Measurements from ENCODE around the gene MRPL52.
"Not testable (repeated sequence)": the region's sequence is repeated elsewhere in the genome, so short reads cannot be mapped to it uniquely, and the experiment has no call there.

The MRPL52 gene

GRCh38 chr14:22837750-22838538 lies 8.3 kb downstream of the MRPL52 start:
- no peak for DNase-seq (ENCODE audit: low read depth in 1 of 2, low spot score in 1 of 2)

GRCh38 chr14:22838631-22839041 lies 8.9 kb downstream of the MRPL52 start:
- DNase-seq (ENCODE audit: low read depth in 1 of 2, low spot score in 1 of 2) = no peak

- DNase-seq (ENCODE audit: low read depth in 1 of 2, low spot score in 1 of 2) = no peak
Measured at GRCh38 chr14:22839159-22839779, 9.6 kb downstream of the MRPL52 start.

- no peak for DNase-seq (ENCODE audit: low read depth in 1 of 2, low spot score in 1 of 2)
Measured at GRCh38 chr14:22841311-22841710, 11.6 kb downstream of the MRPL52 start.

GRCh38 chr14:22841769-22842168 lies 12.1 kb downstream of the MRPL52 start:
- DNase-seq (ENCODE audit: low read depth in 1 of 2, low spot score in 1 of 2) = no peak

- DNase-seq (ENCODE audit: low read depth in 1 of 2, low spot score in 1 of 2) = no peak
Measured at GRCh38 chr14:22842211-22843122, 12.8 kb downstream of the MRPL52 start.

- no peak for DNase-seq (ENCODE audit: low read depth in 1 of 2, low spot score in 1 of 2)
Measured at GRCh38 chr14:22843123-22843925, 13.6 kb downstream of the MRPL52 start.

- no peak for DNase-seq (ENCODE audit: low read depth in 1 of 2, low spot score in 1 of 2)
Measured at GRCh38 chr14:22844221-22845102, 14.8 kb downstream of the MRPL52 start.

GRCh38 chr14:22845103-22845394 lies 15.4 kb downstream of the MRPL52 start:
- no peak for DNase-seq (ENCODE audit: low read depth in 1 of 2, low spot score in 1 of 2)

GRCh38 chr14:22845821-22846625 lies 16.3 kb downstream of the MRPL52 start:
- DNase-seq (ENCODE audit: low read depth in 1 of 2, low spot score in 1 of 2) = no peak

GRCh38 chr14:22846811-22847307 lies 17.2 kb downstream of the MRPL52 start:
- DNase-seq (ENCODE audit: low read depth in 1 of 2, low spot score in 1 of 2) = no peak

GRCh38 chr14:22847661-22848341 lies 18.1 kb downstream of the MRPL52 start:
- no peak for DNase-seq (ENCODE audit: low read depth in 1 of 2, low spot score in 1 of 2)

GRCh38 chr14:22848351-22849164 lies 18.9 kb downstream of the MRPL52 start:
- no peak for DNase-seq (ENCODE audit: low read depth in 1 of 2, low spot score in 1 of 2)

GRCh38 chr14:22849212-22849819 lies 19.6 kb downstream of the MRPL52 start:
- no peak for DNase-seq (ENCODE audit: low read depth in 1 of 2, low spot score in 1 of 2)

- DNase-seq (ENCODE audit: low read depth in 1 of 2, low spot score in 1 of 2) = no peak
Measured at GRCh38 chr14:22850944-22851764, 21.5 kb downstream of the MRPL52 start.

- not testable (repeated sequence) for DNase-seq (ENCODE audit: low read depth in 1 of 2, low spot score in 1 of 2)
Measured at GRCh38 chr14:22852178-22852577, 22.5 kb downstream of the MRPL52 start.
